Adrenal gland (tissue), 5 donors: ENCODE results near the gene ESPNL.
"Not testable (repeated sequence)": the region's sequence is repeated elsewhere in the genome, so short reads cannot be mapped to it uniquely, and the experiment has no call there.

Experiments used
- CTCF ChIP-seq, 6 experiments: fragments of 450-650 bp in 4 of 6; fragments of 200-600 bp in 2 of 6; sonication (generic) in 1 of 6; IDR thresholded peaks; 1 replicate in 5 of 6; 2 replicates in 1 of 6; pipeline versions ENCODE4 v1.5.1 to v1.8.0; 2016 to 2021; ENCODE audit warnings: antibody characterized with exemption in 6 of 6, mild to moderate bottlenecking in 2 of 6, moderate library complexity in 1 of 6
- POLR2A ChIP-seq, 2 donors: fragments of 450-650 bp; IDR thresholded peaks; one replicate each; pipeline ENCODE4 v1.6.1; 2017; ENCODE audit warnings: antibody characterized with exemption in 2 of 2, mild to moderate bottlenecking in 2 of 2, moderate library complexity in 1 of 2
- donor health status: DM: no; HTN: no; CAD: no.

- TF ChIP-seq CTCF, POLR2A (IDR thresholded peaks at IDR 0.05): not testable (repeated sequence)
Observed at GRCh38 chr2:238115709-238116108, 15.6 kb downstream of the ESPNL start.
